Measurements from ENCODE around the gene BBS9. TPM values are rescaled to one million over a fixed set of nuclear protein-coding genes. Genes with fewer than 3 reads are reported as not detected.

The BBS9 gene
- total RNA-seq, 1 donor from 2014 or later = 22.6 TPM

DNA sequence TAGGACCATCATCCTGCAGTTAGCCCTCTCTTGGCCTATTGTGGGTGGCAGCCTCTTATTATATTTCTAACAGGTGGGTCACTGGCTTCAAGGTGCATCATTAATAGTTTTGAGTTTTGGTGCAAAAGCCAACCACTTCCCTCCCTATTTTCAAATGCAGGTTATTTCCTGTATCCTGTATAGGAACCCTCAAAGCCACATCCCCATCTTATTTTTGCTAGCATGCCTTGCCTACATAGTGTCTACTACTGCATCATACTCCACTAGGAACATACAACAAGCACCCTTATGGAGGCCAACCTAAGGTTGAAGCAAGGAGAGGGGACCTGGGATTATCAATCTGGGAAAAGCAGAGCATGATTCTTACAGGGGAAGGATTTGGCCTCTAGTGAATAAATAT lies 264.4 kb downstream of the BBS9 start:
- H3K36me3 Mint-ChIP-seq (ENCODE audit: unreplicated experiment) = peaks cover 15% of the 10 kb centered on the region
- H3K4me3 Mint-ChIP-seq (ENCODE audit: unreplicated experiment) = no peak overlapping the region
- H3K27ac Mint-ChIP-seq (ENCODE audit: unreplicated experiment) = no peak overlapping the region
- H3K9me3 Mint-ChIP-seq (ENCODE audit: unreplicated experiment) = peaks cover 9% of the 10 kb centered on the region
- no peaks in the 10 kb centered on the region for H3K4me1 Mint-ChIP-seq (ENCODE audit: unreplicated experiment)
- H3K27me3 Mint-ChIP-seq (ENCODE audit: unreplicated experiment) = no peaks in the 10 kb centered on the region
- TF ChIP-seq, protein P1, sequence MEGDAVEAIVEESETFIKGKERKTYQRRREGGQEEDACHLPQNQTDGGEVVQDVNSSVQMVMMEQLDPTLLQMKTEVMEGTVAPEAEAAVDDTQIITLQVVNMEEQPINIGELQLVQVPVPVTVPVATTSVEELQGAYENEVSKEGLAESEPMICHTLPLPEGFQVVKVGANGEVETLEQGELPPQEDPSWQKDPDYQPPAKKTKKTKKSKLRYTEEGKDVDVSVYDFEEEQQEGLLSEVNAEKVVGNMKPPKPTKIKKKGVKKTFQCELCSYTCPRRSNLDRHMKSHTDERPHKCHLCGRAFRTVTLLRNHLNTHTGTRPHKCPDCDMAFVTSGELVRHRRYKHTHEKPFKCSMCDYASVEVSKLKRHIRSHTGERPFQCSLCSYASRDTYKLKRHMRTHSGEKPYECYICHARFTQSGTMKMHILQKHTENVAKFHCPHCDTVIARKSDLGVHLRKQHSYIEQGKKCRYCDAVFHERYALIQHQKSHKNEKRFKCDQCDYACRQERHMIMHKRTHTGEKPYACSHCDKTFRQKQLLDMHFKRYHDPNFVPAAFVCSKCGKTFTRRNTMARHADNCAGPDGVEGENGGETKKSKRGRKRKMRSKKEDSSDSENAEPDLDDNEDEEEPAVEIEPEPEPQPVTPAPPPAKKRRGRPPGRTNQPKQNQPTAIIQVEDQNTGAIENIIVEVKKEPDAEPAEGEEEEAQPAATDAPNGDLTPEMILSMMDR (IDR thresholded peaks at IDR 0.05) = no peak
- no peak for DNase-seq (ENCODE audit: extremely low spot score, unreplicated experiment)

DNA sequence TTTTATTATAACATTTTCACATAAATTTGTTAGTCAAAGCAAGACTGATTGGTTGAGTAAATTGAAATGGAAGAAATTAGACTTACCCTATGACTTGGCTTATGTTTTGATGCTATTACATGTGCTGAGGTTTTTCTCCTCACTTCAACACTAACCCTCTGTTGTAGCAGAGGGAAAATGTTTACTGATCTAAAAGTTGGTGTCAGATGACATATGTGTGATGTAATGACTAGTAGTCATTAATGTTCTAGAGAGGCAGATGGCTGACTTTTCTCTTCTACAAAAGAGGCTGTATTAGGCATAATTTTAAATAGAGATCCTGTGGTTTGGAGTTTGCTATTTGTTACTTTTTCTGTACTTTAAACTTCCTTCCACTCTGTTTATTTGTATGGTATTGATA lies 266.0 kb downstream of the BBS9 start:
- Mint-ChIP-seq H3K4me1 (ENCODE audit: unreplicated experiment) (no peaks in the 10 kb centered on the region), H3K27ac (ENCODE audit: unreplicated experiment) (no peak overlapping the region), H3K36me3 (ENCODE audit: unreplicated experiment) (peaks cover 10% of the 10 kb centered on the region), H3K9me3 (ENCODE audit: unreplicated experiment) (peaks cover 9% of the 10 kb centered on the region), H3K4me3 (ENCODE audit: unreplicated experiment) (no peak overlapping the region), H3K27me3 (ENCODE audit: unreplicated experiment) (no peaks in the 10 kb centered on the region)
- no peak for DNase-seq (ENCODE audit: extremely low spot score, unreplicated experiment)
- TF ChIP-seq, protein P1 (IDR thresholded peaks at IDR 0.05) = no peak

DNA sequence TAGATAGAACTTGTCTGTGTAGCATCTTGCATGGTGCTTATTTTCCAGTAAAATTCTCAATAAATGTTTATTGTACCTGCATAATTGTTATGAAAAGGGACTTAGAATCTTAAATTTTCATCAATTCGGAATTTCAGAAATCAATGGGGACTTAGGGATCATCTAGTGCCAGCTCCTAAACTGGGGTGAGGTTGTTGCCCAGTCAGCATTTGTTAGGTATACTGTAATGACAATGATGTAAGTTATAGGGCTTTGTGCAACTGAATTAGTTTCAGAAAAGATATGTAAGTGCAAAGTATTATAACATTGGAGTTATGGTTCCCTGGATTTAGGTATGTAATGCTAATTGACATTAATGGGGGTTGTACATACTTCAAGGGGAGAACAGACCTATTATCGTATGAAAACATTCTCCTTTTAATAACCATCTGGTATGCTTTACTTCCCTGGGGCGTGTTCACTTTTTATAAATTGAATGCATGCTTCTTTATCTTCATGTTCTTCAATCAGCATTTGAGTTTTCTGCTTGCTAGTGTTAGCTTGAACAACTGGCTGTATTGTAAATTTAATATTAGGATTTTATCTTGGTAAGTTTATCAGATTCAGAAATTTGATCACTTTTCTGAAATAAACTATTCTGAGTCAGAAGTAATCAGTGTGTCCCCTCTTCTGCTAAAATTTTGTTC lies 270.3 kb downstream of the BBS9 start:
- H3K27me3 Mint-ChIP-seq (ENCODE audit: unreplicated experiment) = no peaks in the 10 kb centered on the region
- TF ChIP-seq, protein P1 (IDR thresholded peaks at IDR 0.05) = no peak
- H3K36me3 Mint-ChIP-seq (ENCODE audit: unreplicated experiment) = peaks cover 9% of the 10 kb centered on the region
- peaks cover 9% of the 10 kb centered on the region for H3K9me3 Mint-ChIP-seq (ENCODE audit: unreplicated experiment)
- DNase-seq (ENCODE audit: extremely low spot score, unreplicated experiment) = no peak
- H3K27ac Mint-ChIP-seq (ENCODE audit: unreplicated experiment) = no peak overlapping the region
- H3K4me1 Mint-ChIP-seq (ENCODE audit: unreplicated experiment) = no peaks in the 10 kb centered on the region
- no peak overlapping the region for H3K4me3 Mint-ChIP-seq (ENCODE audit: unreplicated experiment)

DNA sequence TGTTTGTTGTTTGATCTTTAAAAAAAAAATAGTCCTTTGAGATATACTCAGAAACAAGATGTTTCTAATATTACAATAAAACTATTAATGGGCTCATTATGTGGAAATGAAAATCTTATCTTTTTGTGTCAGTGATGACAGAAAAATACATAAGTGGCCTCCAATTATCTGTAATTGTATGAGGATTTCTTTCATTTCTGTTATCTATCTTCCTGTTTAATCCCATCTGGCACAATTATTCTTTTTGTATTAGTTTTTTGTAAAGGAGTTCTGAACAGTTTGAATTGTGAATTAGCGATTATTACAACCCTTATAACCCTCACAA lies 270.8 kb downstream of the BBS9 start:
- TF ChIP-seq, protein P1 (IDR thresholded peaks at IDR 0.05) = no peak
- H3K36me3 Mint-ChIP-seq (ENCODE audit: unreplicated experiment) = peaks cover 9% of the 10 kb centered on the region
- H3K4me1 Mint-ChIP-seq (ENCODE audit: unreplicated experiment) = no peaks in the 10 kb centered on the region
- H3K27me3 Mint-ChIP-seq (ENCODE audit: unreplicated experiment) = no peaks in the 10 kb centered on the region
- no peak overlapping the region for H3K27ac Mint-ChIP-seq (ENCODE audit: unreplicated experiment)
- no peak for DNase-seq (ENCODE audit: extremely low spot score, unreplicated experiment)
- peaks cover 9% of the 10 kb centered on the region for H3K9me3 Mint-ChIP-seq (ENCODE audit: unreplicated experiment)
- no peak overlapping the region for H3K4me3 Mint-ChIP-seq (ENCODE audit: unreplicated experiment)

DNA sequence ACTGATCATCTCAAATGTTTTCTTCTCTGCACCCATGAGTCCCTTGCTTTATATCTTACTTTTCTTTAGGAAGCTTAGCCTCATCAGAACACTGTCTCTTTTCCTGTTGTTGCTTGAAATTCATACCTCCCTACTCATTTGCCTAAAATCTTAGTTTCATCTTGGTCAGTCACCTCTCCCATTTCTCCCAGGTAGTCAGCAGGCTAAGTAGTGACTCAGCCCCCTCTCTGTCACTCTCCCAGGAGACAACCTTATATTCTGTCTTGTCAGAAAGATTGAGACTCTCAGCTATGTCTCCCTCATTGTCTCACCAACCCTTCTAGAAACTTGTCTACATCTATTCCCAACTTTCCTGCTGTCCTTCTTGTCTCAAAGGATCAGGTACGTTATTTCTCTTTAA lies 280.9 kb downstream of the BBS9 start:
- H3K27me3 Mint-ChIP-seq (ENCODE audit: unreplicated experiment) = no peaks in the 10 kb centered on the region
- H3K36me3 Mint-ChIP-seq (ENCODE audit: unreplicated experiment) = peaks cover 11% of the 10 kb centered on the region
- H3K4me3 Mint-ChIP-seq (ENCODE audit: unreplicated experiment) = no peak overlapping the region
- H3K9me3 Mint-ChIP-seq (ENCODE audit: unreplicated experiment) = peaks cover 28% of the 10 kb centered on the region
- DNase-seq (ENCODE audit: extremely low spot score, unreplicated experiment) = no peak
- no peak overlapping the region for H3K27ac Mint-ChIP-seq (ENCODE audit: unreplicated experiment)
- H3K4me1 Mint-ChIP-seq (ENCODE audit: unreplicated experiment) = no peaks in the 10 kb centered on the region
- TF ChIP-seq, protein P1 (IDR thresholded peaks at IDR 0.05) = no peak
